NCI-H526 treated with DMSO at 0.1 percent for 48 hours (cell line): ENCODE results near the gene AAR2.

Source experiments
- DNase-seq: peaks from one replicate; lab custom pipeline; 2025; lab: John Stamatoyannopoulos, UW

AAR2 gene

DNA sequence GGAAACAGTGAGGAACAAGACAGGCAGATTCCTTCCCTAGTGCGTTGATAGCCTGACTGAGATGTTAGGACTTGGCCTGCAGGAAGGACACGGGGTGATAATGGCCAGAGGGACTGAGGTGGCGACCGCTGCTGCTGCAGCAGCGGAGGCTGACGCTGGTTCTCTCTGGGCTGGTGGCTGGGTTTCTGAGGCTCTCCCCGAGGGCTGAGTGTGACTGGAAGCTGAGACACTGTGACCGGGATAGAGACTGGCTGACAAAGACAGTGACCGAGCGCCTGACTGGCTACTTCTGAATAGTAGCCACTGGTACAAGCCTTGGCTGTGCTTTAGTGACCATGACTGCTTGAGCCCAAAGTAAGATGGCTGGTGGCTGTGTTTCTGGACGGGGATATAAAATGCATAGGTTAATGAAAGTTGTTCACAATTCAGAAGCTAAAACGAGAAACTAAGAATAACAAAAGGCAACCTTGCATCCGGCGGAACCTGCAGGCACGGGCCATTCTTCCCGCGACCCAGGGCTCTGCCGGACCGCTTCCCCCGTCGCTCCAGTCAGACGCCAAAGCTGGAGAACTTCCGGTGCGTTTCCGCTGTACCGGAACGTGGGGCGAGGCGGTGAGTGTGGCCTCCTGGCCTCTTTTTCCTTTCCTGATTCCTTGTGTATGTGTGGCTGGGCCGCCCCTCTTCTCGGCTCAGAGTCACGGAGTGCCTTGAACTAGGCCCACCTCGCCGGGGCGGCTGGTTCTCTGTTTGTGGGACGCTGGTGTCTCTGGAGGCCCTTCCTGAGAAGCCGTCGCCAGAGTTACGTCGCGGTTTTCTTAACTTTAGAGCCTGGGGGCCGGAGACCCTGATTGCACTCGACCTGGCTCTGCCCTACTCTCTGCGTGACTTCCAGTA, at the start of gene AAR2:
Gene AAR2 (plus strand): TSS at position 587 of the 894 bp plus-strand sequence. CDS start 3,391 bp downstream, outside the sequence.
- peak; percentile 81 for DNase-seq

GRCh38 chr20:36193977-36194712, 42.1 kb upstream of the AAR2 start:
- DNase-seq = no peak

GRCh38 chr20:36196676-36197075, 39.6 kb upstream of the AAR2 start:
- DNase-seq = no peak

GRCh38 chr20:36197271-36197670, 39.0 kb upstream of the AAR2 start:
- DNase-seq = no peak

DNA sequence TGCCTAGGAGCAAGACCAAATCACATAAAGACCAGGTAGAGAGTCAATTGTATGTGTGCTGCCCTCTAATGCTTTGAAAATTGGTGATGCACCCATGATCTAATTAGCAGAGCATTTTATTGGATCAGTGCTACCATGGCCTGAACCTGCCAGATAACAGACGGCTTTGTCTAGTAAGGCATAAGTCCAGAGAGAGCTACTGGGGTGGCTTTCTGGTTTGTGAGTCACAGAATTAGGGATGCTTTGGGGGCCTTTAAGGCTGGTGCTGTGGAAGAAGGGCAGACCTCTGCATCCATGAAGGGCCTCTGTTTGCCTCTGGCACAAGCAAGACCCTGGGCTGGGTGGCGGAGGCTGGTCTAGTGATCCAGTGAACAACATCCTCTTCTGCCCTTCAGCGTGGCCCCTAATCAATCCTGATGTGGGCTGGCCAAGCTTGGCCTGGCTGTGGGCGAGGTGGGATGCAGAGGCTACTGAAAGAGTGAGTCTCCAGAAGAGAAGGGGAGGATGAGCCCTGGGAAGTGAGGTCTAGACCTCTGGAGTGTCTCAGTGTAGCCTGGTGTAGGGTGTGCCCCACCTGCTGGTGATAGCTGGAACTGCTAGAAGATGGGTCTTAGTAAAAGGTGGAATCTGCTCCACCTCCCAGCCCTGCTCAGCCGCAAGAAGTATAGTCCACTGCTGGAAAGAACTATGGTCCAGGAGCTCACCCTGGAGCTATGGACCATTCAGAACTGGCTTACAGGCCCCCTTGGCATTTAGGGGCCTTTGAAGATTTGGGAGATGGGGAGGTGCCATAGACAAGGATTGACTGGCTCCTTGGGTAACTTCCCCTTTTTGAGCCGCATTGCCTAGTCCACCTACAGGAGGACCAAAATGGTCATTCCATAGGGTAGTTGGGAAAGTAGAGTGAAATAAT, 36.7 kb upstream of the AAR2 start:
- peak; percentile 67 for DNase-seq

GRCh38 chr20:36200451-36200850, 35.8 kb upstream of the AAR2 start:
- DNase-seq = no peak

DNA sequence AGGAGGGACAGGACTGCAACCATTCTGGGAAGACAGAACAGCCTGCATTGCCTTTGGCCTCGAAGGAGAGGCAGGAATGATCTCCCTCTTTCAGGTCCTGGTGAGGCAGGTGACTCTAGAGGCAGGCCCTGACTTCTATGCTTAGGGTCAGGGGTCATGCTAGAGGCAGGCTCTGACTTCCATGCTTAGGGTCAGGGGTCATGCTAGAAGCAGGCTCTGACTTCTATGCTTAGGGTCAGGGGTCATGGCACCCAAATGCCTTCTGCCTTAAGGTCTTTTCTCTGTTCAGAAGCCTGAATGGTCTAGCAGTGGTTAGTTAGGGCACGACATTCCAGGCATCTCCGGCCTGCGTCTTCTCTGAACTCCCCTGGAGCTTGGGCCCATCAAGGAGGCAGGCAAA, 35.1 kb upstream of the AAR2 start:
- DNase-seq = no peak

DNA sequence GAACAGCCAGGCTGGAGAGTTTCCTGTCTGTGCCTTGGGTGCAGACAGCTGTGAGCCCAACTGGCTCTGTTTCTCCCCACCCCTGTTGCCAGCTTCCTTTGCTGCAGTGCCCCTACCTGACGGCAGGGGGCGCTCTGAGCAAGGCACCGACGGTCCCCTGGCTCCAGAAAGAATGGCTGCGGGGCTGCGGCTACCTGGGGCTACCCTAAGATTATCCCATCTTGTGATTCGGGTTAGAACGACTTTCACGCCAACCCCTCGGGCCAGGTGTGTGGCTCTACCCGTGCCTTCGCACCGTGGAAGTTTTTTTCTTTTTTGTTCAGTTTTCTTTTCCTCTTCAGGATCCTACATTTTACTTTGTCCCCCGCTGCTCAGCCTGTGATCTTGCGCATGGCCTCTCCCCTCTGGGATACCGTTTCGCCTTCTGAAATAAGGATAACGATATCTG, 33.4 kb upstream of the AAR2 start:
- peak; percentile 25 for DNase-seq

DNA sequence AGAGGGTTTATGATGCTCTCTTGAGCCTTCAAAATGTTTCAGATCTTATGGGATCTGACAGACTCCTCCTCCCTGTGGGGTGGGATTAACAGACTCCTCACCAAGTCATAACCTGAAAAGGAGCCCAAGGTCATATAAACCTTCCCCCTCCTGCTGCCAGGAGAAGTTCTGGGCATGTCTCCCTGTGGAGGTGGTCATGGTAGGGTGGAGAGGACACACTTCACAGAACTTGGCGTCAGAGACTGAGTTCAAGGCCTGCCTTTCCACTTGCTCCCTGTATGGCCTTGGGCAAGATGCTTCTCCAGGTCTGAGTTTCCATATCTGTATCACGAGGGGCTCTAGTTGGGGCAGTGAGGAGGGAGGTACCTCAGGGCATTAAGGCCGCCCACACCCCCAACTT, 32.4 kb upstream of the AAR2 start:
- DNase-seq = no peak

GRCh38 chr20:36205026-36205425, 31.3 kb upstream of the AAR2 start:
- no peak for DNase-seq

DNA sequence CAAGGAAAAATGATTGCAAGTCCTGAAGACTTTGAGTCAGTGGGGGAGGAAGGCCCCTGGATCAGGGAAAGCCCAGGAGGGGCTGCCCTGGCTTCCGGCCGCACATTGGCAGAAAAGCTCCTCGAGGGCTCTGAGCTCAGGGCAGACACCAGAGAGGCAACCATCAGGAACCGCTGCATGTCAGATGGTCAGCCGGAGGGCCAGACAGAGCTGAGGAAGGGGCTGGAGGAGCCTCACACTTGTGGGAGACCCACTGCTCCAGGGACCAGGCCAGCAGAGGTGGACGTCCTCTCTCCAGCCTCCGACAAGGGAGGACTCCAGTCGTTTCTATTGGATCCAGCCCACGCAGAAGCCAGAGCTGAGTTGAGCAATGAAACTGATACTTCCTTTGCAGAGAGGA, 30.2 kb upstream of the AAR2 start:
- DNase-seq = no peak

DNA sequence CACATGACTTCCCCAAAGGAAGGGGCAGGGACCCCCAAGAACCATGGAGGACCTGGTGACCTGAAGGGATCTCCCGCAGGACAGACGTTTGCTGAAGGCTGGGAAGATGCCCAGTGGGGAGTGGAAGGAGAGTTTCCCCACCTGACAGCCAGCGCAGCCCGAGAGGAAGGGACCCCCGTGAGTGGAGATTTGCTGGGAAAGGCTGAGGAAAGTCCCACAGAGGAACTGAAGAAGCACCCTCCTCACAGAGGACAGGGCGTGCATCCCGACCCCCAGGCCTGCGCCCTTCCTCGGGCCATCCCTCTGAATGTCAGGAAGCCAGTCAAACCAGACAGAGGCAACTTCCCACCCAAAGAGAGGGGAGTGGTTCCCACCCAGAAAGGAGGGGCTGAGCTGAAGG, 29.6 kb upstream of the AAR2 start:
- no peak for DNase-seq

- DNase-seq = no peak
Observed at GRCh38 chr20:36207602-36208001, 28.7 kb upstream of the AAR2 start.

- no peak for DNase-seq
Observed at GRCh38 chr20:36208257-36208656, 28.0 kb upstream of the AAR2 start.

DNA sequence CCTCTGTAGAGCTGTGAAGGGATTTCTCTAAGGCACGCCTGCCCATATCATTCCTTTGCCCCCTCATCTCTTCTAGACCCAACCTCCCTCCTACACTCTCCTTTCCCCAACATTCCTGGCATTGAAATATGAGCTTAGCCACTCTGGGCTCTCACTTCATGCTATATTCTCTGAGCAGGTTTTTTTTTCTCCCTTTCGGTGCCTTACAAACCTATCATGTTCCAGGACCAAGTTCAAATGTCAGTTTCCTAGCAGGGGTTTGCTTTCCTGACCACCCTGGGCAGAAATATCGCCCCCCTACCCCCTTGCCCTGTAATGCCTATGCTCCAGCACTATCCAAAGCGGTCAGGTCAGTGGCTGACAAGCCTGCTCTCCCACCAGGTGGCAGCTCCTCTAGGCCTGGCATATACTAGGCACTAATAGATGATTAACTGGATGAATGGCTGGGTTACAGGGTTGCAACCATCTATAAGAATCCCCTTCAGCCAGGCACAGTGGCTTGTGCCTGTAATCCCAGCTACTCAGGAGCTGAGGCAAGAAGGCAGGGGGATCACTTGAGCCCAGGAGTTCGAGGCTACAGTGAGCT, 25.7 kb upstream of the AAR2 start:
- DNase-seq = no peak

DNA sequence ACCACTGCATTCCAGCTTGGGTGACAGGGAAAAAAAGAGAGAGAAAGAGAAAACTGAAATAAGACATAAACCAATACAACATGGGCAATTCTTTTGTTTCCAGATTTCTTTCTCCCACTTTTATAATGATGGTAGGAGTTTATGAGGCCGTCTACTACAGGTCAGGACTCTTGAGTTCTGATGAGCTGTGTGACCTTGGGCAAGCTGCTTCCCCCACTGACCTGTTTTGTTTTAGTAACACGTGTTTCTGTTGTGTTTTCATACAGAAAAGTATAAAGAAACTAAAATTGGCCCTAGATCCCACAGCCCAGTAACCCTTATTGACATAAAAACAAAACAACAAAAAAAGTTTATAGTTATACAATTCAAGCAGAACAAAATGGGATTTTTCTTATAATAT, 22.9 kb upstream of the AAR2 start:
- DNase-seq = no peak

GRCh38 chr20:36214684-36215256, 21.5 kb upstream of the AAR2 start:
- DNase-seq = peak; percentile 19

GRCh38 chr20:36215778-36216177, 20.5 kb upstream of the AAR2 start:
- no peak for DNase-seq

DNA sequence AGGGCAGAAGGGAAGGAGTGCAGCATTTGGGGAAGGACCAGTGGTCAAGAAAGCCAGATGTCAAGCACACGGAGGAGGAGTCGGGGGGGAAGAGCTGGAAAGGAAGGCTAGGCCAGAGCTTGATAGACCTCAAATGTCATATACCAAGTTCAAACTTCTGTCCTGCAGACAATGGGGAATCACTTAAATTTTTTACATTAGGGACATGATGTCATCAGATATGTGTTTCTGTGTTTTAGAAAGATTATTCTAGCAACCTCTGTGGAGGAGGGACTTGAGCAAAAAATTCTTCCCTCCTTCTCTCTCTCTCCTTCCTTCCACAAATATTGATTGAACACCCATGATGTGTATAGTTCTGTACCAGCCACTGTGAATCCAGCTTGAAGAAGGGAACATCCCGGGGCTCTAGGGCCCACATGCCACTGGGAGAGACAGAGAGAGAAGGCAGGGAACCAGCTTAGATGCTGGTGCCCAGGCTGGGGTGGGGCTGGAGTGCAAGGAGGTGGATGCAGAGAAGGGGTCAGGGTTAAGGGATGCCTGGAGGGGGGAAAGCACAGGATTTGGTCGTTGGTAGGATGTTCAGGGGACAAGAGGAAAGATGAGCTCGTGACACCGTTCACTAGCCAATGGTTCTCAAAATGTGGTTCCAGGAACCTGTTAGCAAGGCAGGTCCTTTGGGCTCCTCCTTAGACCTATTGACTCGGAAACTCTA, 19.8 kb upstream of the AAR2 start:
- DNase-seq = no peak

GRCh38 chr20:36217226-36217625, 19.1 kb upstream of the AAR2 start:
- DNase-seq = no peak
